Right lobe of liver (tissue), 6 donors: ENCODE results near the gene PPP6R3. TPM values are rescaled to one million over a fixed set of nuclear protein-coding genes. Genes with fewer than 3 reads are reported as not detected.

ENCODE experiments used
- ATAC-seq, 4 donors: fragments of 200-7000 bp; cut with Tn5 transposase; one replicate each; pipeline ENCODE4 v1.9.1; 2020; ENCODE audit warnings: mild to moderate bottlenecking in 4 of 4, moderate library complexity in 4 of 4
- DNase-seq, 3 donors: peaks; one replicate each; pipeline ENCODE4 v3.0.0-alpha.2; 2020
- H3K27ac ChIP-seq, 3 donors: fragments of 200-600 bp; one replicate each; pipeline ENCODE4 v1.8.0; 2022
- H3K27me3 ChIP-seq, 2 donors: fragments of 200-600 bp; one replicate each; pipeline ENCODE4 v1.8.0; 2022
- H3K36me3 ChIP-seq, 4 donors: fragments of 200-600 bp; sonication (generic) in 1 of 4; one replicate each; pipeline versions ENCODE4 v1.5.1 to v1.8.0; 2017 to 2022; ENCODE audit warnings: control low read depth in 1 of 4
- H3K4me1 ChIP-seq, 4 donors: fragments of 200-600 bp; sonication (generic) in 1 of 4; one replicate each; pipeline versions ENCODE4 v1.5.1 to v1.8.0; 2017 to 2022; ENCODE audit warnings: control low read depth in 1 of 4
- H3K4me3 ChIP-seq, 3 donors: fragments of 200-600 bp; one replicate each; pipeline ENCODE4 v1.8.0; 2022
- H3K9me3 ChIP-seq, 4 donors: fragments of 200-600 bp; sonication (generic) in 1 of 4; one replicate each; pipeline versions ENCODE4 v1.5.1 to v1.8.0; 2017 to 2022; ENCODE audit warnings: control low read depth in 1 of 4
- CTCF ChIP-seq, 4 donors: fragments of 200-600 bp in 3 of 4; fragments of 450-650 bp in 1 of 4; IDR thresholded peaks; one replicate each; pipeline versions ENCODE4 v1.5.1 to v1.8.0; 2016 to 2022; ENCODE audit warnings: antibody characterized with exemption in 4 of 4, mild to moderate bottlenecking in 2 of 4
- POLR2A ChIP-seq: fragments of 450-650 bp; IDR thresholded peaks from one replicate; pipeline ENCODE4 v1.6.1; 2017; ENCODE audit warnings: antibody characterized with exemption, mild to moderate bottlenecking
- WGBS: methylation state at CpG from one replicate; pipeline ENCODE4 v1.1.6; 2018; ENCODE audit warnings: low coverage, low lambda C conversion rate; ENCODE audit not compliant: insufficient coverage; ENCODE audit errors: missing lambda C conversion rate; 5-methylcytosine and 5-hydroxymethylcytosine counted together
- intact Hi-C, 2 donors: fragments of 100-400 bp; cut with DNase I; formaldehyde crosslinking; loops; one replicate each; pipeline versions ENCODE4 v1.11.2 to v1.14.1; 2022
- total RNA-seq, 6 experiments: library from RNA; depleted of rRNA in 2 of 6; stranded (reverse); fragments of >200 nt in 2 of 6; fragmentation: NEBNext Ultra II Directional in 3 of 6; extraction: Animal tissue kit (Norgen Biotek cat#: 25700) in 3 of 6; gene quantifications; one replicate each; pipeline versions ENCODE4 v1.1.0 to v1.2.4, GENCODE V29; 2016 to 2023
- donor health status: DM: no; HTN: yes; CAD: no.
- donor health status: DM: no; HTN: no; CAD: no.
- donor health status: DM: no; HTN: no; CAD: no.
- donor health status: DM: no; HTN: yes; CAD: no.
- donor health status: DM: no; HTN: yes; CAD: no.

PPP6R3 gene
- total RNA-seq, 6 experiments from 2014 or later = 35.8 to 48.3 (median 39.2) TPM

GRCh38 chr11:68505596-68505995 lies 45.0 kb downstream of the PPP6R3 start:
- 38% methylated on average over 2 of the region's 2 CpGs for WGBS
- TF ChIP-seq CTCF (IDR thresholded peaks at IDR 0.05) (no peak), POLR2A (no peak)
- Histone ChIP-seq H3K9me3 (no peaks in the 10 kb centered on the region), H3K4me3 (no peak overlapping the region), H3K4me1 (peaks cover 0 to 23% (median 3%) of the 10 kb centered on the region in 4 donors), H3K36me3 (no peaks in the 10 kb centered on the region), H3K27ac (no peak overlapping the region), H3K27me3 (no peaks in the 10 kb centered on the region)
- intact Hi-C loops = no loop called here
- ATAC-seq (no peak), DNase-seq (no peak)

GRCh38 chr11:68506908-68507307 lies 46.4 kb downstream of the PPP6R3 start:
- H3K36me3 ChIP-seq = no peaks in the 10 kb centered on the region
- WGBS = 98% methylated on average over 3 of the region's 3 CpGs
- no peaks in the 10 kb centered on the region for H3K9me3 ChIP-seq
- H3K27me3 ChIP-seq = no peaks in the 10 kb centered on the region
- H3K27ac ChIP-seq = no peak overlapping the region
- no peak for TF ChIP-seq CTCF (IDR thresholded peaks at IDR 0.05)
- TF ChIP-seq POLR2A = no peak
- DNase-seq = no peak
- no peak overlapping the region for H3K4me3 ChIP-seq
- ATAC-seq = no peak
- peaks cover 0 to 22% (median 3%) of the 10 kb centered on the region in 4 donors for H3K4me1 ChIP-seq
- intact Hi-C loops = no loop called here

GRCh38 chr11:68508425-68508824 lies 47.9 kb downstream of the PPP6R3 start:
- 100% methylated on average over 2 of the region's 2 CpGs for WGBS
- ATAC-seq = no peak
- intact Hi-C loops = no loop called here
- Histone ChIP-seq H3K4me1 (peaks cover 0 to 28% (median 6%) of the 10 kb centered on the region in 4 donors), H3K9me3 (no peaks in the 10 kb centered on the region), H3K27ac (no peak overlapping the region), H3K4me3 (no peak overlapping the region), H3K27me3 (no peaks in the 10 kb centered on the region), H3K36me3 (no peaks in the 10 kb centered on the region)
- TF ChIP-seq CTCF (IDR thresholded peaks at IDR 0.05) = no peak
- TF ChIP-seq POLR2A = no peak
- no peak for DNase-seq

- ATAC-seq (no peak), DNase-seq (no peak)
- Histone ChIP-seq H3K27ac (no peak overlapping the region), H3K4me1 (peaks cover 0 to 22% (median 7%) of the 10 kb centered on the region in 4 donors), H3K36me3 (no peaks in the 10 kb centered on the region), H3K27me3 (no peaks in the 10 kb centered on the region), H3K4me3 (no peak overlapping the region), H3K9me3 (no peaks in the 10 kb centered on the region)
- WGBS = 70% methylated on average over 4 of the region's 4 CpGs
- intact Hi-C loops = no loop called here
- no peak for TF ChIP-seq POLR2A
- no peak for TF ChIP-seq CTCF (IDR thresholded peaks at IDR 0.05)
These were observed 48.5 kb downstream of the PPP6R3 start for GRCh38 chr11:68509066-68509465.
